Activated CD8-positive, alpha-beta T cell treated with anti-CD3 and anti-CD28 coated beads for 36 hours (primary cell): ENCODE results near the gene METTL24. TPM values are rescaled to one million over a fixed set of nuclear protein-coding genes. Genes with fewer than 3 reads are reported as not detected.

Experiments used
- ATAC-seq: fragments of 200-7000 bp; cut with Tn5 transposase; one replicate; pipeline ENCODE4 v1.10.0; 2021; ENCODE audit warnings: mild to moderate bottlenecking, moderate library complexity
- CTCF ChIA-PET: fragments of 350-600 bp; sonication (Branson Sonifier 250); formaldehyde crosslinking; loops from one replicate; lab custom pipeline; 2021; ENCODE audit warnings: antibody characterized with exemption; lab: Charles Lee
- POLR2A ChIA-PET: fragments of 350-600 bp; sonication (Branson Sonifier 250); formaldehyde crosslinking; loops from one replicate; lab custom pipeline; 2021; ENCODE audit warnings: antibody characterized with exemption; lab: Charles Lee
- DNase-seq: peaks from one replicate; pipeline ENCODE4 v3.0.0-alpha.2; 2020
- H3K27ac Mint-ChIP-seq: one replicate; pipeline ENCODE4 v1.8.0; 2021; ENCODE audit warnings: mild to moderate bottlenecking, mixed read lengths
- H3K27me3 Mint-ChIP-seq: one replicate; pipeline ENCODE4 v1.8.0; 2021; ENCODE audit warnings: mixed read lengths
- H3K36me3 Mint-ChIP-seq: one replicate; pipeline ENCODE4 v1.8.0; 2021; ENCODE audit warnings: low read depth, mixed read lengths
- H3K4me1 Mint-ChIP-seq: one replicate; pipeline ENCODE4 v1.8.0; 2021; ENCODE audit warnings: low read depth, mixed read lengths
- H3K4me3 Mint-ChIP-seq: one replicate; pipeline ENCODE4 v1.8.0; 2021; ENCODE audit warnings: mild to moderate bottlenecking, moderate library complexity, mixed read lengths
- H3K9me3 Mint-ChIP-seq: one replicate; pipeline ENCODE4 v1.8.0; 2021; ENCODE audit warnings: mixed read lengths
- CTCF ChIP-seq: fragments of 200-600 bp; IDR thresholded peaks from one replicate; pipeline ENCODE4 v1.8.0; 2022; ENCODE audit warnings: antibody characterized with exemption, mild to moderate bottlenecking
- intact Hi-C: fragments of 100-400 bp; cut with micrococcal nuclease; formaldehyde crosslinking; loops from one replicate; pipeline ENCODE4 v1.10.0; 2022
- total RNA-seq, 2 experiments: library from RNA; stranded (reverse); gene quantifications; one replicate each; pipeline ENCODE4 v1.2.3, GENCODE V29; 2021

METTL24 gene
- total RNA-seq, result not detected

- peaks cover 18% of the 10 kb centered on the region for H3K27me3 Mint-ChIP-seq
- H3K4me3 Mint-ChIP-seq, result peak within 1 kb of the TSS; percentile 72
- H3K36me3 Mint-ChIP-seq, result no peaks in the 10 kb centered on the region
- H3K27ac Mint-ChIP-seq, result no peak within 1 kb of the TSS
- DNase-seq (peak; percentile 31), ATAC-seq (peak; percentile 80)
- TF ChIP-seq CTCF, result no peak
- CTCF ChIA-PET, result no interaction called here
- POLR2A ChIA-PET, result interaction anchor here (0.9 kb wide), 1 partner anchor 13 kb away, joined by 3 read pairs; no protein-coding TSS in a partner anchor
- peaks cover 9% of the 10 kb centered on the region for H3K4me1 Mint-ChIP-seq
- no peaks in the 10 kb centered on the region for H3K9me3 Mint-ChIP-seq
- intact Hi-C loops, result no loop called here
Observed at GRCh38 chr6:110357664-110358552, at the start of gene METTL24. TSS of gene METTL24 (minus strand) at chr6:110358349. CDS start at chr6:110358272, 77 bp downstream.

- DNase-seq, result no peak
- TF ChIP-seq CTCF, result no peak
- H3K4me3 Mint-ChIP-seq, result no peak overlapping the region
- CTCF ChIA-PET, result interaction anchor here (2.2 to 2.3 kb wide), 2 partner anchors 13 to 365 kb away, joined by 8 to 10 read pairs; no protein-coding TSS in a partner anchor
- H3K9me3 Mint-ChIP-seq, result no peaks in the 10 kb centered on the region
- intact Hi-C loops, result no loop called here
- ATAC-seq, result no peak
- H3K27ac Mint-ChIP-seq, result no peak overlapping the region
- no peaks in the 10 kb centered on the region for H3K4me1 Mint-ChIP-seq
- POLR2A ChIA-PET, result no interaction called here
- peaks cover 2% of the 10 kb centered on the region for H3K27me3 Mint-ChIP-seq
- H3K36me3 Mint-ChIP-seq, result no peaks in the 10 kb centered on the region
Observed at GRCh38 chr6:110404607-110405006, 46.5 kb upstream of the METTL24 start.

- no peak for TF ChIP-seq CTCF
- Mint-ChIP-seq H3K4me1 (peaks cover 3% of the 10 kb centered on the region), H3K4me3 (no peak overlapping the region), H3K27me3 (peaks cover 2% of the 10 kb centered on the region), H3K36me3 (no peaks in the 10 kb centered on the region), H3K27ac (no peak overlapping the region), H3K9me3 (no peaks in the 10 kb centered on the region)
- DNase-seq (no peak), ATAC-seq (no peak)
- POLR2A ChIA-PET, result interaction anchor here (0.6 kb wide), 1 partner anchor 86 kb away, joined by 3 read pairs; no protein-coding TSS in a partner anchor
- CTCF ChIA-PET, result no interaction called here
- intact Hi-C loops, result no loop called here
Observed at GRCh38 chr6:110401585-110402176, 43.5 kb upstream of the METTL24 start.

GRCh38 chr6:110400208-110400607 lies 42.1 kb upstream of the METTL24 start:
- ChIA-PET POLR2A (no interaction called here), CTCF (interaction anchor here (0.9 to 1.3 kb wide), 2 partner anchors 9 to 695 kb away, joined by 3 read pairs; no protein-coding TSS in a partner anchor)
- H3K4me3 Mint-ChIP-seq, result no peak overlapping the region
- no peaks in the 10 kb centered on the region for H3K9me3 Mint-ChIP-seq
- no peaks in the 10 kb centered on the region for H3K36me3 Mint-ChIP-seq
- peaks cover 3% of the 10 kb centered on the region for H3K4me1 Mint-ChIP-seq
- DNase-seq (no peak), ATAC-seq (no peak)
- intact Hi-C loops, result no loop called here
- H3K27me3 Mint-ChIP-seq, result peaks cover 2% of the 10 kb centered on the region
- H3K27ac Mint-ChIP-seq, result no peak overlapping the region
- no peak for TF ChIP-seq CTCF
